Activated naive CD8-positive, alpha-beta T cell treated with anti-CD3 and anti-CD28 coated beads, Interleukin-2, amount 50 U/mL, for 24 hours (primary cell): Measurements from ENCODE around the gene SPTBN1.

Experiments used
- ATAC-seq: fragments of 150-1000 bp; cut with Tn5 transposase; one replicate; pipeline ENCODE4 v1.10.0; 2021
- DNase-seq: peaks from one replicate; pipeline ENCODE4 v3.0.0; 2021
- H3K27ac Mint-ChIP-seq: one replicate; pipeline ENCODE4 v1.8.0; 2021; ENCODE audit warnings: mild to moderate bottlenecking, mixed read lengths
- H3K27me3 Mint-ChIP-seq: one replicate; pipeline ENCODE4 v1.8.0; 2021; ENCODE audit warnings: mixed read lengths
- H3K36me3 Mint-ChIP-seq: one replicate; pipeline ENCODE4 v1.8.0; 2021; ENCODE audit warnings: low read depth, mixed read lengths
- H3K4me1 Mint-ChIP-seq: one replicate; pipeline ENCODE4 v1.8.0; 2021; ENCODE audit warnings: mixed read lengths
- H3K4me3 Mint-ChIP-seq: one replicate; pipeline ENCODE4 v1.8.0; 2021; ENCODE audit warnings: mild to moderate bottlenecking, moderate library complexity, mixed read lengths
- H3K9me3 Mint-ChIP-seq: one replicate; pipeline ENCODE4 v1.8.0; 2021; ENCODE audit warnings: mixed read lengths

Gene SPTBN1

DNA sequence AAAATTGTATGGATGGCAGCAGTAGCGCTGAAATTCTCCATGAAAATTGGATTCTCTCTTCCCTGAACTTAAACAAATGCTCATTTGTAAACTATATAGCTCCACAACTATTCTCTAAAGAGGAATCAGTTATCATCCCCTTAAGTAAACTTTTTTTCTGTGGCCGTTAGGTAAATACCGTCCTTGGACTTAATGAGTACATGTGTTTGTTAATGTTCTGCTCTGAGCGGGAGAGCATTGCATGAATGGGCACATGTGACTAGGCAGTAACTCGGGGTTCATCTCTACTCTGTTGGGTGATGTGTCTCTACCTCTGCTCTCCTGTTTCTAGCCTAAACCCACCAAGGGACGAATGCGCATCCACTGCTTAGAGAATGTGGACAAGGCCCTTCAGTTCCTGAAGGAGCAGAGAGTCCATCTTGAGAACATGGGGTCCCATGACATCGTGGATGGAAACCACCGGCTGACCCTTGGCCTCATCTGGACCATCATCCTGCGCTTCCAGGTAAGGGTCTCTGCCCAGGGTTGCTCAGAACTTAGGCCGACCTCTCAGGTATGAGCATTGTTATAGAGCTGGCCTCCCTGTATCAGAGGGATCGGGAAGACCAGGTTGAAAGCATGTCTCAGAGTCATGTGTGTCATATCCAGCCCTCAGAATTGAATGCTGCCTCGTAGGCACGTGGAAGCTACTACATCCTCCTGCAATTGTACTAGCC lies 155.9 kb downstream of the SPTBN1 start:
- no peaks in the 10 kb centered on the region for H3K27me3 Mint-ChIP-seq
- no peak overlapping the region for H3K27ac Mint-ChIP-seq
- ATAC-seq (no peak), DNase-seq (no peak)
- H3K4me1 Mint-ChIP-seq: peaks cover 30% of the 10 kb centered on the region
- H3K36me3 Mint-ChIP-seq: peaks cover 6% of the 10 kb centered on the region
- no peaks in the 10 kb centered on the region for H3K9me3 Mint-ChIP-seq
- no peak overlapping the region for H3K4me3 Mint-ChIP-seq

DNA sequence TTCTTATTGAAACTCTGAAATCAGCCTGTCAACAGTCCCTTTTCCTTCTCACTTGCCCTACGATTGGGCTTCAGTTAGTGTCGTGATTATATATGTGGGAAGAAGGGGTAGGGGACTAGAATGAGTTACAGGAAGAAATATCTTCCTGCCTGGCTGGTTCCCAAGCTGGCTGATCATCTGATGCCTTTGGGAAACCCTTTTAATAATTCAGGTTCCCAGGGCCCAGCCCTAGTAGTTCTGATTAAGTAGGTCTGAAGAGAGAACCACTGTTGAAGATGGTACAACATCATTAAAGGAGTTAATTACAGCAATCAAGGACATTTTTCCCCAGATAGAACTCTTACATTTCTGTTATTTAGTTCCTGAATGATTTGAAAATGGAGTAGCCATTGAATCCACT lies 157.3 kb downstream of the SPTBN1 start:
- Mint-ChIP-seq H3K9me3 (no peaks in the 10 kb centered on the region), H3K27me3 (no peaks in the 10 kb centered on the region), H3K27ac (no peak overlapping the region), H3K4me3 (no peak overlapping the region), H3K4me1 (peaks cover 30% of the 10 kb centered on the region), H3K36me3 (peaks cover 18% of the 10 kb centered on the region)
- no peak for ATAC-seq
- DNase-seq: no peak

DNA sequence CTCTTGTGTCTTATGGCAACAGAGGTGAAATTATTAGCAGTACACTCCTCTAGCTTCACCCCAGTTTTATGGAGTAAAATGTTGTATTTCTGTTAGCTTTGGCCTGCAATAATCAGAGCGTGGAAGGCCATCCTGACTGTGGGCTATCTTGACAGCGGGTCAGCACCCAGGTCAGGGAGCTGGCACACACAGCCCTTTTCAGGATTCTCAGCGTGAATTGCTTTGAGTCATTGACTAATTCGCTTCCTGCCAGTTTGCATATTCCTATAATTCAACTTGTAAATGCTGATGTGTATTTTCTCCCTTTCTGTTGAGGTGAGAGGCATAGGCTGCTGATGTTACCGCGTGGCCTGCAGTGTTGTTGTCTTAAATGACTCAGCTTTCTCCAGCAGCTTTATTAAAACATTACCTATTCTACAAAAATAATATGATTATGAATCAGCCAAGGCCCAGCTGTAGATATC lies 157.7 kb downstream of the SPTBN1 start:
- Mint-ChIP-seq H3K27ac (no peak overlapping the region), H3K9me3 (no peaks in the 10 kb centered on the region), H3K4me3 (no peak overlapping the region), H3K36me3 (peaks cover 18% of the 10 kb centered on the region), H3K27me3 (no peaks in the 10 kb centered on the region), H3K4me1 (peaks cover 33% of the 10 kb centered on the region)
- ATAC-seq (no peak), DNase-seq (no peak)

DNA sequence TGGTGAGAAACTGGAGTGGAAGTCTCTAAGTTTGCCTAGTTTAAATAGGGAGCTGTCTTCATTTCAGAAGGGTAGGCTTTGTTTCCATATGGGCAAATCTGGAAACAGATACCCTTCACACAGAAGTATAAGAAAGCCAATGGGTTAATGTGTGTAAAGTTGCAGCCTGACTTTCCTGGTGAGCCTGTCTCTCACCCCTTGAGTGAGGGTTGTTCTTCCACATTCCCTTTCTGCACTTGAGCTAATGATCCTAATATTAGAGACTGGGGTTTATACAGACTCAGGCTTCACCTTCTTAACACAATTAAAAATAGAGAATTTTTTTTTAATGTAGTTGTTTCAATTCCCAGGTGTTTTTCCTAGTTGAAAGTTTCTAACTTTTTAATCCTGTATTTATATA lies 158.7 kb downstream of the SPTBN1 start:
- H3K27me3 Mint-ChIP-seq: no peaks in the 10 kb centered on the region

DNA sequence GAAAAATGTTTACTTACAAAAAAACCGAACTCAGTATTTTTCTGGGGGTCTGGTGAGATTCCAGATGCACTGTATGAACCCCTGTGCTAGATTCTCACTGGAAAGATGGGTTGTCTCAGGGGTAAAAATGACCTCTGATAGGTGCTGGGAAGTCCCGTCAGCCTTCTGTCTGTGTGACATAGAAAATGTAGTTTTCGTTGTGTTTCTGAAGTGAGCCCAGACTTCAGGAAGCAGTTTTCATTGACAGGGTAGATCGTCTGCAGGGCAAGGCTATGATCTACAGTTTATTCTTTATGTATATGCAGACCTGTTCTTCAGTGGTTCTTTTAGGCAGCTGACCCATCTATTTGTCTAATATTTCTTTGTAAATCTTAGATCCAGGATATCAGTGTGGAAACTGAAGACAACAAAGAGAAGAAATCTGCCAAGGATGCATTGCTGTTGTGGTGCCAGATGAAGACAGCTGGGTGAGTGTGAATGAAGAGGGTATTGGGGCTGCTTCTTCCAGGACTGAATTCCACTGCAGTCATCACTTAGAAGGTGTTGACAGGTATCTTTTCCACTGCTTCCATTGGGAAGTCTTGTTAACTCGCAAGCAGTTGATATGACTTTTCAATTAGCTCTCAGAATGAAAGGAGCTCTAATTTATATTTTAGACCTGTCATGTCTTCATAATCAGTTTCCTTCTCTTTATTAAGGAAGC lies 159.9 kb downstream of the SPTBN1 start:
- ATAC-seq (no peak), DNase-seq (no peak)
- H3K27ac Mint-ChIP-seq: no peak overlapping the region
- H3K27me3 Mint-ChIP-seq: no peaks in the 10 kb centered on the region
- H3K4me1 Mint-ChIP-seq: peaks cover 23% of the 10 kb centered on the region
- no peaks in the 10 kb centered on the region for H3K9me3 Mint-ChIP-seq
- peaks cover 30% of the 10 kb centered on the region for H3K36me3 Mint-ChIP-seq
- no peak overlapping the region for H3K4me3 Mint-ChIP-seq

More for the DNA sequence above, 158.7 kb downstream of the SPTBN1 start:
- Mint-ChIP-seq H3K36me3 (peaks cover 24% of the 10 kb centered on the region), H3K9me3 (no peaks in the 10 kb centered on the region), H3K27ac (no peak overlapping the region), H3K4me1 (peaks cover 31% of the 10 kb centered on the region), H3K4me3 (no peak overlapping the region)
- ATAC-seq (no peak), DNase-seq (no peak)

DNA sequence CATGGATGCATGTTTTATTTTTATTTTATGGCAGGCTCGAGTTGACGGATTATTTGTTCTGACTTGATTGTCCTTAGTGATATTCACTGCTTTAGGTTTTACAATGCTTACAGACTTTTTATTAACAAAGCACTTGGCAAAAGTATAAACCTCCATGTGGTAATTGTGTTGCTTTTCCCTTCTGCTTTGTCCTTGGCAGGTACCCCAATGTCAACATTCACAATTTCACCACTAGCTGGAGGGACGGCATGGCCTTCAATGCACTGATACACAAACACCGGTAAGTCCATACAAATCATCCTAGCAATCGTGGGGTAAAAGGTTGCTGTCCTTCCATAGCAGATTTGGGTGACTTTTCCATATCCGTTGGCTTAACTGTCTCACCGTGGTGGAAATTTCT lies 161.3 kb downstream of the SPTBN1 start:
- Mint-ChIP-seq H3K4me3 (no peak overlapping the region), H3K27ac (no peak overlapping the region), H3K27me3 (no peaks in the 10 kb centered on the region), H3K36me3 (peaks cover 37% of the 10 kb centered on the region), H3K4me1 (peaks cover 23% of the 10 kb centered on the region), H3K9me3 (no peaks in the 10 kb centered on the region)
- no peak for ATAC-seq
- DNase-seq: no peak

DNA sequence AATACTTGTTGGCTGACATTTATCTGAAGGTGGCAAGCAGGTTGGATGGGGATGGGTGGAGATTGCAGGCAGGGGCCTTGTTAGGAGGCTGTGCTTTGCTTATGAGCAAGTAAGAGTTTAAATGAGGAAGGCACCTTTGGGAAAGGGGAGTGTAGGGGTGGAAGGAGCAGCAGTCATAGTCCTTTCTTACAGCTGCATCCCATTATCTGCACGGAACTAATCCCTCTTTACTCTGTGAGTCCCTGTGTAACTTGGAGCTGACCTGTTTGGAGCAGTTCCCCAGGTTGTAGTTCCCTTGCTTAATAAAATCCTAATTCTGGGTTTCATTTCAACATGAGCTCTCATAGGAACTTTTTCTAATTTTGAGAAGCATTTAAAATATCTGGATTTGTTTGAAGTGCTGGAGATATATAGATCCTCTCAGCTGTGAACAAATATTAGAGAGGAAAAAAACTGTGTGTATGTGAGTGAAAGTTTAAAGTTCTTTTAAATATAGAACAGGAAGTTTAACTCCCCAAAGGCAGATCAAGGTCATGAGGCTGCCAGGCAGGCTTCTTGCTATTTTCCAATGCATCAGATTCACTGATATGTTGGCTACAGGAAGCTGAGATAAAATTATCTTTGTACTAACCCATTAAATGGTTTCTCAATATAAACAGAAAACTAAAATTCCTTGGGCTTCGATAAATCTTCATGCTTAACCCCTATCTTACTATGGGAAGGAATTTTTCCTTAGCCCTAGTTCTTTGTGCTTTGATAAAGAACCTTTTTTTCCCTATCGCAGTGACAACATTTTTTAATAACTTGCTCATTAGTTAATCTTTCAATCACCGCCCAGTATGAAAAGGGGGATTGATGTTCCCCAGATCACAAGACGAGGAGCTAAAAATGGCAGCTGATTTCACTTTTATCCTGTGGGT lies 162.8 kb downstream of the SPTBN1 start:
- DNase-seq: no peak
- ATAC-seq: no peak
- peaks cover 45% of the 10 kb centered on the region for H3K36me3 Mint-ChIP-seq

DNA sequence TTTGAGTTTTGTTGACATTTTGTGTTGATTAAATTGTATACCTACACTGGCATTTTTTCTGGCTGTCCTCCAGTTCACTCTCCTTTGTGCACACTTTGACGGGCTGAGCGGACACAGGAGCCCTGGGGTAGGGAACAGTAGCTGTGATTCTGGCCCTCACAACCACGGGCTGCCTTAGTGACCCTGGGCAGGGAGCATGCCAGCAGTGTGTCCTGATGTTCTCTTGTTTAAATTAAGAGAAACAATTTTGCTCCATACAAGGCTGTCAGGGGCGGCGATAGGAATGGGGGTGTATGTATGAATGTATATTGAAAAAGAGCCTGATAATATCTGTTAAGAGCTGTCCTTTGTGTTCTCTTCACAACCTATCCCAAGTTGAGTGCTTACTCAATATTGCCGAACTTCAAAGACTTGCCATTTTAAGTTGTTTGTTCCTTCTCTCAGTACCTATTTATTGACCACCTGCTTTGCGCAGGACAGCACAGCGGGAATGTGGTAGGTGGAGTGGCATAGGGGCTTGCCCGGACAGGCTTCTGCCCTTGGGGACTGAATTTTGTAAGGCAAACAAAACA lies 163.6 kb downstream of the SPTBN1 start:
- Mint-ChIP-seq H3K4me3 (no peak overlapping the region), H3K27ac (no peak overlapping the region), H3K27me3 (no peaks in the 10 kb centered on the region), H3K36me3 (peaks cover 48% of the 10 kb centered on the region), H3K9me3 (no peaks in the 10 kb centered on the region), H3K4me1 (peaks cover 16% of the 10 kb centered on the region)
- ATAC-seq (no peak), DNase-seq (no peak)

More for the DNA sequence above, 162.8 kb downstream of the SPTBN1 start:
- no peak overlapping the region for H3K4me3 Mint-ChIP-seq
- H3K9me3 Mint-ChIP-seq: no peaks in the 10 kb centered on the region
- H3K27me3 Mint-ChIP-seq: no peaks in the 10 kb centered on the region
- no peak overlapping the region for H3K27ac Mint-ChIP-seq
- peaks cover 19% of the 10 kb centered on the region for H3K4me1 Mint-ChIP-seq

DNA sequence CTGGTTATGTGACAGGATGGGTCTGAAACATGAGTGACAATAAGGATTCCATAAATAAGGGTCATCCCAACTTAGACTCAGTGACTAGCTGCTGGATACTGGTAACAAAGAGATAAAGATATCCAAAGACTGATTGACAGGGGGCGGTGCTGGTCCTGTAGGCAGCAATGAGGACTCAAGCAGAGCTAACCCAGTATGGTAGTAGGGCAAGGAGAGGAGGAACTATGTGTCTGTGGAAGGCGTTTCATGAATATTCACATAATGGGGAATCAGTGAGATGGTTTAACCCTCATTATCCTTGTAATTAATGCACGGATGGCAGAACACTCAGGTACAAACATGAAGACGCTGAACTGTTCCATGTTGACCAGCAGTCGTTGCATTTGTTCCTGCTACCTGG lies 164.8 kb downstream of the SPTBN1 start:
- Mint-ChIP-seq H3K27me3 (no peaks in the 10 kb centered on the region), H3K9me3 (no peaks in the 10 kb centered on the region), H3K4me1 (peaks cover 16% of the 10 kb centered on the region), H3K36me3 (peaks cover 51% of the 10 kb centered on the region), H3K27ac (no peak overlapping the region), H3K4me3 (no peak overlapping the region)
- DNase-seq (no peak), ATAC-seq (no peak)

DNA sequence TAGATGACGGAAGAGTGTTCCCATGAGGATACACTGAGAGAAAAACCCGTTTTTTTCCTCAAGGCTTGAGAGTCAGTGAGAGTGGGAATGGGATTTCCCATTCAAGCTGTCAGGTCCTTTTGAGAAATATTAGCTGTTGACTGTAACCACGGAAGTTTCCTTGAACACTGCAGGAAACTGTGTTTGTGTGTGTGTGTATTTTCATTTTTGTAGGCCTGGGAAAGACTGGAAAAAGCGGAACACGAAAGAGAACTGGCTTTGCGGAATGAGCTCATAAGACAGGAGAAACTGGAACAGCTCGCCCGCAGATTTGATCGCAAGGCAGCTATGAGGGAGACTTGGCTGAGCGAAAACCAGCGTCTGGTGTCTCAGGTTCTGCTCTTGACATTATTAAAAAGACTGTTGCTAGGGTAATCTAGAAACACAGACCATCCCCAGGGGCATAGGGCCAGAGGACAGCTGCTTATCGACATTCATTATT lies 168.5 kb downstream of the SPTBN1 start:
- Mint-ChIP-seq H3K27me3 (no peaks in the 10 kb centered on the region), H3K9me3 (no peaks in the 10 kb centered on the region), H3K4me1 (peaks cover 9% of the 10 kb centered on the region), H3K36me3 (peaks cover 57% of the 10 kb centered on the region), H3K4me3 (no peak overlapping the region), H3K27ac (no peak overlapping the region)
- DNase-seq: no peak
- ATAC-seq: no peak

DNA sequence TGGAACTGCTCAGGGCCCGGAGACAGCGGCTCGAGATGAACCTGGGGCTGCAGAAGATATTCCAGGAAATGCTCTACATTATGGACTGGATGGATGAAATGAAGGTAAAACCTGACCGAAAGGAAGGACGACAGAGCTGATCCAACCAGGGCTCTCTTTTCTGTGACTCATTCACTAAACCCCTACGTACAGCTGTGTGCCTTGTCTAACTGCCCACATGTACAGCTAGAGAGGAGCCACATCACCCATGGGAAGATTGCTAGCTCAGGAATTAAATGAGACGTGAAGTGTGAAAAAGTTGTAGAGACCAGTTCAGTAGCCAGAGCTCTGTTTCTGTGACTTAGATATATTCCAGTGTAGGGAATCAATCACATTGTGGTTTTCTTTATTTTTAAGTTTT lies 170.0 kb downstream of the SPTBN1 start:
- Mint-ChIP-seq H3K27me3 (no peaks in the 10 kb centered on the region), H3K4me1 (peaks cover 15% of the 10 kb centered on the region), H3K9me3 (no peaks in the 10 kb centered on the region), H3K36me3 (peaks cover 59% of the 10 kb centered on the region), H3K27ac (no peak overlapping the region), H3K4me3 (no peak overlapping the region)
- ATAC-seq (no peak), DNase-seq (no peak)

DNA sequence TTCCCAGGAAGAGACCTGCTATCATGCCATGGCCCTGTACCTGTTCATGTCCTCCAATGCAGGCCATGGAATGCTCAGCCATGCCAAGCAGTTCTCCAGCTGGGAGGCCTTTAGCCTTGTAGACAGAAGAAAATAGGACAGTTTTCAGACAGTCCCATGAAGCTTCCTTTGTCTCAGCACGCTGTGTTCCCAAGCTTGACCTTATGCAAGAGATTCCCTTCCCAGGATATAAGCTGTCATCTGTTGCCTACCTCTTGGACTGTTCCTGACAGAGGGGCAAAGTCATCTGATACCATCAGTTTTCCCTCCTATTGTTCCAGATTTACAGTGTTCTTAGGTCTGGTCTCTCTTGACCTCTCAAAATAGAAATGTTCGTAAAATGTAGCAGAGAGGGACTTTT lies 170.8 kb downstream of the SPTBN1 start:
- Mint-ChIP-seq H3K27ac (peak overlapping the region; percentile 52), H3K36me3 (peaks cover 56% of the 10 kb centered on the region), H3K27me3 (no peaks in the 10 kb centered on the region), H3K9me3 (no peaks in the 10 kb centered on the region), H3K4me3 (no peak overlapping the region), H3K4me1 (peaks cover 15% of the 10 kb centered on the region)
- no peak for DNase-seq
- no peak for ATAC-seq

DNA sequence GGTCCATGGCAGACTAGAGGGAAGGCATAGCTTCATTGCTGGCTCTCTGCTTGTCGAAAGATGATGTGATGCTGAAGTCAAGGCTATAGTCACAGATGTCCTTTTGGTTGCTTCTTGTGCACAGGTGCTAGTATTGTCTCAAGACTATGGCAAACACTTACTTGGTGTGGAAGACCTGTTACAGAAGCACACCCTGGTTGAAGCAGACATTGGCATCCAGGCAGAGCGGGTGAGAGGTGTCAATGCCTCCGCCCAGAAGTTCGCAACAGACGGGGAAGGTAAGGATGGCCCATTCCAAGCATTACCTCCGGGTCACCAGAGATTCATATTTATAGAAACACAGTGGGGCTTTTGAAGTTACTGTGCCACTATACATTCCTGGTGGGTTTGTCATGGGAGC lies 171.8 kb downstream of the SPTBN1 start:
- H3K4me1 Mint-ChIP-seq: peaks cover 15% of the 10 kb centered on the region
- ATAC-seq: no peak
- peaks cover 51% of the 10 kb centered on the region for H3K36me3 Mint-ChIP-seq
- H3K9me3 Mint-ChIP-seq: no peaks in the 10 kb centered on the region
- H3K27ac Mint-ChIP-seq: no peak overlapping the region
- DNase-seq: no peak
- H3K27me3 Mint-ChIP-seq: no peaks in the 10 kb centered on the region
- no peak overlapping the region for H3K4me3 Mint-ChIP-seq

DNA sequence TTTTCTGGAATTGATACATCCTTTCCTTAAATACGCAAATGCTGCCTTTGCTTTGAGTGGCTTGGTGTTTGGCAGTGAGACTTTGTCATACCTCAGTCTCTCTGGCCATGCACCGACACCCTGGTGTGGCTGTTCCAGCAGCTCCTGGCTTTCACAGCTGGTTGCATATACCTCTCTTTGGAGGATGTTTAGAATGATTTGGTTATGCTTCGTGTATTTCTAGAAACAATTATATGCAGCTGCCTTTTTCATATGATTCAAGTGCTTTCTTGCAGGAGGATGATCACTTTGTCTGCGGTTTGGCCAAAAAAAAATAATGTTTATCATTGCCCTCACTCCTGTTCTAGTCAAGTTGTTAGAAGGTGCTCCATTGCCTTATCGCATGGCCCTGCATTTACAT lies 172.3 kb downstream of the SPTBN1 start:
- ATAC-seq (no peak), DNase-seq (no peak)
- peaks cover 15% of the 10 kb centered on the region for H3K4me1 Mint-ChIP-seq
- no peaks in the 10 kb centered on the region for H3K9me3 Mint-ChIP-seq
- no peak overlapping the region for H3K4me3 Mint-ChIP-seq
- peaks cover 48% of the 10 kb centered on the region for H3K36me3 Mint-ChIP-seq
- no peaks in the 10 kb centered on the region for H3K27me3 Mint-ChIP-seq
- H3K27ac Mint-ChIP-seq: no peak overlapping the region
